Cardiac muscle cell (in vitro differentiated cells and primary cell): Measurements from ENCODE around the gene TMPRSS4. TPM values are rescaled to one million over a fixed set of nuclear protein-coding genes. Genes with fewer than 3 reads are reported as not detected.

Source experiments
- DNase-seq, 2 donors: peaks; one replicate each; pipeline versions ENCODE4 v3.0.0 to v3.0.0-alpha.2; 2010 to 2017; ENCODE audit warnings: low read depth in 1 of 2, low spot score in 1 of 2
- H3K27ac ChIP-seq: fragments of 200-600 bp; sonication (generic); 2 replicates; pipeline ENCODE4 v1.5.1; 2016
- H3K27me3 ChIP-seq: fragments of 200-600 bp; sonication (generic); 2 replicates; pipeline ENCODE4 v1.6.0; 2016; ENCODE audit warnings: control low read depth
- H3K36me3 ChIP-seq: fragments of 200-600 bp; sonication (generic); 2 replicates; pipeline ENCODE4 v1.5.1; 2016; ENCODE audit warnings: control low read depth
- H3K4me1 ChIP-seq: fragments of 200-600 bp; sonication (generic); 2 replicates; pipeline ENCODE4 v1.8.1; 2017; ENCODE audit warnings: low read depth, mild to moderate bottlenecking, mixed run types
- H3K4me3 ChIP-seq: fragments of 200-600 bp; sonication (generic); 2 replicates; pipeline ENCODE4 v1.5.1; 2016; ENCODE audit warnings: mild to moderate bottlenecking
- H3K9me3 ChIP-seq: fragments of 200-600 bp; sonication (generic); 2 replicates; pipeline ENCODE4 v1.5.1; 2017; ENCODE audit warnings: low read depth, mild to moderate bottlenecking, control low read depth
- polyA plus RNA-seq: library from polyadenylated mRNA; unstranded; fragments of >200 nt; fragmentation: Nextera tagmentation; extraction: Ambion mirVana; gene quantifications from 2 replicates; pipeline ENCODE4 v1.2.1, GENCODE V29; 2016
- total RNA-seq: library from RNA; depleted of rRNA; stranded (reverse); fragments of >200 nt; gene quantifications from 2 replicates; pipeline ENCODE4 v1.2.3, GENCODE V29; 2016
- TF ChIP-seq, protein P1 (sequence below): IDR thresholded peaks from 2 replicates; pipeline ENCODE4 v1.5.1; 2012; ENCODE audit warnings: low read depth, mild to moderate bottlenecking, low read length

TMPRSS4 gene
- total and polyA plus RNA-seq, 2 experiments from 2014 or later, result not detected

DNA sequence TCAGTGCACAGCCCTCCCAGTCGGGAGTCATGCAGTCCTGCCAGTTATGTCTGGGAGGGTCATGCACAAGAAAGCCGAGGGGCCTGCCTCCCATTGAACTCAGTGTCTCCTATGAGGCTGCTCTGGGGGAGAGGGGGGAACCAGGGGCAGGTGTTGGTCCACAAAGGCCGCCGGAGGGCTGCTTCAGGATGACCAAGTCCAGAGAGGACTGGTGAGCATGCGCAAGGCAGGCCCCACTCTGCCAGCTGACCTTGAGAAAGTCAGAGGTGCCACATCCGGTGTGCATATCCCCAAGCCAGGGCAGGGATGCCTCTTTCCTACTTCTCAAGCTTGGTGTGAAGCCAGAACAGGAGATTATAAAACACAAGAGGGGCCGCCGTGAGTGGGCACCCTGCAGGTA, 71.4 kb downstream of the TMPRSS4 start:
- no peak for DNase-seq
- no peak overlapping the region for H3K4me3 ChIP-seq
- H3K27ac ChIP-seq, result no peak overlapping the region
- no peaks in the 10 kb centered on the region for H3K36me3 ChIP-seq
- TF ChIP-seq, protein P1, sequence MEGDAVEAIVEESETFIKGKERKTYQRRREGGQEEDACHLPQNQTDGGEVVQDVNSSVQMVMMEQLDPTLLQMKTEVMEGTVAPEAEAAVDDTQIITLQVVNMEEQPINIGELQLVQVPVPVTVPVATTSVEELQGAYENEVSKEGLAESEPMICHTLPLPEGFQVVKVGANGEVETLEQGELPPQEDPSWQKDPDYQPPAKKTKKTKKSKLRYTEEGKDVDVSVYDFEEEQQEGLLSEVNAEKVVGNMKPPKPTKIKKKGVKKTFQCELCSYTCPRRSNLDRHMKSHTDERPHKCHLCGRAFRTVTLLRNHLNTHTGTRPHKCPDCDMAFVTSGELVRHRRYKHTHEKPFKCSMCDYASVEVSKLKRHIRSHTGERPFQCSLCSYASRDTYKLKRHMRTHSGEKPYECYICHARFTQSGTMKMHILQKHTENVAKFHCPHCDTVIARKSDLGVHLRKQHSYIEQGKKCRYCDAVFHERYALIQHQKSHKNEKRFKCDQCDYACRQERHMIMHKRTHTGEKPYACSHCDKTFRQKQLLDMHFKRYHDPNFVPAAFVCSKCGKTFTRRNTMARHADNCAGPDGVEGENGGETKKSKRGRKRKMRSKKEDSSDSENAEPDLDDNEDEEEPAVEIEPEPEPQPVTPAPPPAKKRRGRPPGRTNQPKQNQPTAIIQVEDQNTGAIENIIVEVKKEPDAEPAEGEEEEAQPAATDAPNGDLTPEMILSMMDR, result no peak
- H3K9me3 ChIP-seq, result no peaks in the 10 kb centered on the region
- peaks cover 88% of the 10 kb centered on the region for H3K27me3 ChIP-seq
- H3K4me1 ChIP-seq, result no peaks in the 10 kb centered on the region

GRCh38 chr11:118148856-118149255, 72.0 kb downstream of the TMPRSS4 start:
- H3K9me3 ChIP-seq, result no peaks in the 10 kb centered on the region
- peaks cover 88% of the 10 kb centered on the region for H3K27me3 ChIP-seq
- H3K4me1 ChIP-seq, result no peaks in the 10 kb centered on the region
- no peak for DNase-seq
- H3K36me3 ChIP-seq, result no peaks in the 10 kb centered on the region
- H3K4me3 ChIP-seq, result no peak overlapping the region
- H3K27ac ChIP-seq, result no peak overlapping the region
- TF ChIP-seq, protein P1, result no peak

DNA sequence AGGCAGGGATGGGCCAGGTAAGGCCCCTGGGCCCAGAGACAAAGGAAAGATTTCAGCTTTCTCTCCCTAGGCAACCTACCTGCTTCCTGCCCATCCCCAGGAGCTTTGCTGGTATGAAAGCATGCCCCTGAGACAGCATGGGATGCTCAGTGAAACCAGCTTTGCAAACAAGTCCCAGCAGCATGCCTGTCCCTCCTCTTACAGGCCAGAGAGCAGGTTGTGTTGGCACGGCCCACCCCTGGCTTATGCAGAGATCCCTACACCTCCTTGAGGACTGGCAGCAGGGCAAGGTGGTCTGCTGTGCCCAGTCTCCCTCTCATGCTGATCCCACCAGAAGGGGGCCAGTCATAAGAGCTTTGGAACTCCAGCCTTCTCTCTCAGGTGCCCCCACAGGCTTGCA, 72.6 kb downstream of the TMPRSS4 start:
- Histone ChIP-seq H3K4me3 (no peak overlapping the region), H3K4me1 (no peaks in the 10 kb centered on the region), H3K36me3 (no peaks in the 10 kb centered on the region), H3K9me3 (no peaks in the 10 kb centered on the region), H3K27ac (no peak overlapping the region), H3K27me3 (peaks cover 88% of the 10 kb centered on the region)
- TF ChIP-seq, protein P1, result no peak
- no peak for DNase-seq

- Histone ChIP-seq H3K27me3 (peaks cover 92% of the 10 kb centered on the region), H3K27ac (no peak overlapping the region), H3K36me3 (no peaks in the 10 kb centered on the region), H3K4me3 (no peak overlapping the region), H3K4me1 (no peaks in the 10 kb centered on the region), H3K9me3 (no peaks in the 10 kb centered on the region)
- no peak for DNase-seq
- TF ChIP-seq, protein P1, result no peak
Measured at GRCh38 chr11:118151431-118151830, 74.6 kb downstream of the TMPRSS4 start.

DNA sequence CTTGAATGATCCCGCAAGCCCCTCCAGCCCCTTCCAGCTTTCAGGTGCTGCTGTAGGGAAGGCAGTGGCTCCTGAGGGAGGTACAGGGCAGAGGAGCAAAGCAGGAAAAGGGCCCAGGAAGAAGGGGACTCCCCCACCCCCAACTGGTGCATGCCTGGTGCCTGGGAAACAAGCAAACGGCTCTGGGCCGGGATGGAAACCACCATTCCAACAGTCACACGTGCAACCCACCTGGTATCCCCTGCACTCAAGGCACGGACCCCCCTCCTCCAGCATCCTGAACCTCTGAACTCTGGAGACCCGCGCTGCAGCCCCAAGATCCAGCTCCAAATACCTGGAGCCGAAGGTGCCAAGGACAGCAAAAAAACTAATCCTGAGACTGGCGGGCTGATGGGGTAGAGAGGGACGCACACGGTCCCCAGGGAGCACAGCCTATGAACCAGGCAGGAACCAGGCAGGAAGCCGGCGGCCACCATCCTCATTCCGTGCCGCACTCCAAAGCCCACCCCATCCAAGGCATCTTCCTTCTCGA, 75.2 kb downstream of the TMPRSS4 start:
- no peak for DNase-seq
- Histone ChIP-seq H3K9me3 (no peaks in the 10 kb centered on the region), H3K27me3 (peaks cover 94% of the 10 kb centered on the region), H3K4me3 (peak overlapping the region; percentile 54), H3K36me3 (no peaks in the 10 kb centered on the region), H3K4me1 (no peaks in the 10 kb centered on the region), H3K27ac (no peak overlapping the region)
- TF ChIP-seq, protein P1, result no peak
